AG10803 (cell line): ENCODE results near the gene COL4A6.
A peak's percentile ranks its signal among the peaks of the same experiment; 100 is the strongest.

Experiments used
- DNase-seq: peaks from one replicate; pipeline ENCODE4 v3.0.0; 2010; ENCODE audit warnings: low read depth
- H3K4me3 ChIP-seq: 2 replicates; pipeline ENCODE4 v1.5.1; 2011; ENCODE audit warnings: mild to moderate bottlenecking, low read length, control low read depth
- CTCF ChIP-seq: conservative IDR thresholded peaks from 2 replicates; pipeline ENCODE4 v1.5.1; 2011; ENCODE audit warnings: mild to moderate bottlenecking, low read length, control low read depth, inconsistent platforms

COL4A6 gene

DNA sequence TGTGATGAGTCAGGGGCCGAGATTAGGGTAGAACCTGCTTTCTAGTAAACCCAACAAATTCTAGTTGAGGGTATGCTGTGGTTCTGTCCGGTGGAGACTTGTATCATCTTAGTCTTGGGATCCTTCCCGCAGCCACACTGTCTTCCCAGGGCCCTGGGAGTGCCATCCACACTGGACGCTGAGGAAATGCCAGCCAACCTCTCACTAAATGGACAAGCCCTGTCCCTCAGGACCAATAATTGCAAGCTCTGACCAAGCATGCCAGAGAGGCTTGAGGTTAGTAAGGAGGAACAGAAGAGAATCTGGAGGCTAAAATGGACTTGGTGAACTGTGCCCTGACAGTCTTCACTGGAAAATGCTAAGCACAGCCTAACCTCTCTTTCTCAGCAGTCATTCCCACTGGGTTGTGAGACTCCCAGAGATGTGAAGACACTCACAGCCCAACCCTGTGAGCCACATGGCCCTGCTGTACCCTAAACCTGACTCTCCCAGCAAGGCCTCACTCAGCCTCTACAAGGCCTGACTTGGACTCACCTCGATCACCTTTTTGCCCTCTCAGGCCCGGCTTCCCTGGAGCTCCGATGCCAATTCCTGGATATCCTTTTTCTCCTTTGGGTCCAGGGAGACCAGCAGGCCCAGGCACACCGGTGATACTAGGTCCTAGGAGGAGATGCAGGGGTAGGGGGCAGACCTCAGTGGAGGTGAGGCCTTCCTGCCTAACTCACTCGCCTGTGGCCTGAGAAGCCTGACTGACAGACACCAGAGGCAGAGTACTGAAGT, 269.1 kb downstream of the COL4A6 start:
- DNase-seq = no peak
- H3K4me3 ChIP-seq = no peak overlapping the region
- no peak for TF ChIP-seq CTCF

DNA sequence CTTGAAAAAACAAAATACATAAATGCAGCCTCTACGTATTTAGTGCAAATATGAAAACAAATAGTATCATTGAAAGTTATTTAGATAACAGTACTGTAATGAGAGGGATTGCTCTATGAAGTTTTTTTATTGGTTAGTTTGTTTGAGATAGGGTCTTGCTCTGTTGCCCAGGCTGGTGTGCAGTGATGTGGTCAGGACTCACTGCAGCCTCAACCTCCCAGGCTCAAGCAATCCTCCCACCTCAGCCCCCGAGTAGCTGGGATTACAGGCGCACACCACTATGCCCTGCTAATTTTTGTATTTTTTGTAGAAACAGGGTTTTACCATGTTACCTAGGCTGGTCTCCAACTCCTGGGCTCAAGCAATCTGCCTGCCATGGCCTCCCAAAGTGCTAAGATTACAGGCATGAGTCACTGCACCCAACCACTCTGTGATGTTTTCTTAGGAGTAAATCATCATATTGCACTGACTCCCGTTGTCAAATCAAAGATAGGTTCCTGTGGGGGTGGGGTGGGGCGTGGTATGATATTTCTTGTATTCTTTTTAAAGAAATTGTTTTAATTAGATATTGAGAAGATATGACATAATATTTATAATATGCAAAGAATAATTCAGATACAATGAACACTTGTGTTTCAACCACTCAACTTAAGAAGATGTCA, 270.9 kb downstream of the COL4A6 start:
- DNase-seq = peak; percentile 12
- H3K4me3 ChIP-seq = no peak overlapping the region
- TF ChIP-seq CTCF = no peak

GRCh38 chrX:108165383-108166111, 272.7 kb downstream of the COL4A6 start:
- peak; percentile 55 for TF ChIP-seq CTCF
- DNase-seq = peak; percentile 29
- no peak overlapping the region for H3K4me3 ChIP-seq

DNA sequence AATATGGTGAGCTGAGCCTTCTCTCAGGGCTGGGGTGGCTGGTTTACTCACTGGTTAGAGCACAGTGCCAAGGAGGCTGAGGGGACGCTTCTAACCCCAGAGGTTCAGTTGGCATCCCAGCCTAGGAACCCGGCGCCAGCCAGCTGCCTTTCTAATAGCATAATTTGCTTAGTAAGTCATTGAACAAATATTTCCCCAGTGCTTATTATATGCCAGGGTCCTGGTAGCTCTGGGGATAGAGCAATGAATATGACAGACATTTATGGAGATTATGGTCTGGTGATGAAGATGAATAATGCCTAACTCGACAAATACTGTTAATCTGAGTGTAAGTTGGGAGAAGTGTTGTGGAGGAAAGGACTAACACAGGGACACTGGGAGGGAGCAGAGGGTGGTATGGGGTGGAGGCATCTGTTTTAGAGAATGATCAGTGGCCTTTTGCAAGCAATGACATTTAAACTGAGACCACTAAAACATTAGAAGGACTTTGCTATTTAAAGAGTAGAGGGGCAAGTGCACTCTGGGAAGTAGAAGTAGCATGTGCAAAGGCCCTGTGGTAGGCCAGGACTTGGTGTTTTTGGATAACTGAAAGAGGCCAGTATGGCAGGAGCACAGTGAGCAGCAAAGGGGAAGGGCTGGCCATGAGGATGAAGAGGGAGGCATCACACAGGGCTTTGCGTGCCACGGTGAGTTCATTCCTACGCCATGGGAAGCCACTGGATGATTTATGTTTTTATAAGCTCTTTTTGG, 274.7 kb downstream of the COL4A6 start:
- no peak overlapping the region for H3K4me3 ChIP-seq
- no peak for DNase-seq
- TF ChIP-seq CTCF = no peak

GRCh38 chrX:108162265-108162664, 276.0 kb downstream of the COL4A6 start:
- no peak for TF ChIP-seq CTCF
- DNase-seq = no peak
- no peak overlapping the region for H3K4me3 ChIP-seq

- no peak overlapping the region for H3K4me3 ChIP-seq
- TF ChIP-seq CTCF = no peak
- DNase-seq = no peak
Measured at GRCh38 chrX:108160309-108160708, 277.9 kb downstream of the COL4A6 start.
